Effector memory CD4-positive, alpha-beta T cell (primary cell): ENCODE results near the gene FCN1.

Source experiments
- DNase-seq, 3 donors: peaks; one replicate each; pipeline ENCODE4 v3.0.0-alpha.2; 2020
- H3K27ac ChIP-seq: 2 replicates; pipeline ENCODE4 v1.7.0; 2013; ENCODE audit warnings: mild to moderate bottlenecking, low read length, moderate library complexity; ENCODE audit not compliant: insufficient read depth, poor library complexity, severe bottlenecking
- H3K27me3 ChIP-seq: replicated peaks from 2 replicates; pipeline ENCODE4 v1.7.0; 2013; ENCODE audit warnings: mild to moderate bottlenecking, low read length; ENCODE audit not compliant: insufficient read depth, control insufficient read depth, poor library complexity, severe bottlenecking
- H3K36me3 ChIP-seq: 2 replicates; pipeline ENCODE4 v1.7.0; 2013; ENCODE audit warnings: mild to moderate bottlenecking, low read length, moderate library complexity; ENCODE audit not compliant: control insufficient read depth, insufficient read depth
- H3K4me1 ChIP-seq: 2 replicates; pipeline ENCODE4 v1.7.0; 2013; ENCODE audit warnings: low read length, mild to moderate bottlenecking; ENCODE audit not compliant: control insufficient read depth, insufficient read depth, poor library complexity, severe bottlenecking
- H3K4me3 ChIP-seq: 2 replicates; pipeline ENCODE4 v1.7.0; 2013; ENCODE audit warnings: low read length, low read depth, mild to moderate bottlenecking; ENCODE audit not compliant: insufficient read depth, poor library complexity, severe bottlenecking
- H3K9me3 ChIP-seq: 2 replicates; pipeline ENCODE4 v1.7.0; 2013; ENCODE audit warnings: mild to moderate bottlenecking, low read length, moderate library complexity; ENCODE audit not compliant: control insufficient read depth

FCN1 gene

DNA sequence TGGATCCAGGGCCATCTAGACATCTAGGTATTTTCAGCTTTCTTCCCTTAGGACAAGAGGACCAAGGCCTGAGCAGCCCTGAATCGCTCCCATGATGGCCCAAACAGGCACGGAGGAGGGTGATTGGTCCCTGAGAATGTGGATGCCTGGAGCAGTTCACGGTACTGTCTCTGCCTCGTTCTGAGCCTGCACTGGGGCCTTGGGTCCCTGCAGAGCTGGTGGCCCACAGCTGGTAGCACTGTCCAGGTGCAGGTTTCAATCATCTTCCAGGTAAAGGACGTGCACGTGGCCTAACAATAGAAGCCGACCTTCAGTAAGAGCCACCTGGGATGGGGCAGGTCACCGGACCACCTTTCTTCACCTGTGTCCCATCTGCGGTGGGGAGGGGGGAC, 19.4 kb upstream of the FCN1 start:
- Histone ChIP-seq H3K36me3 (no peaks in the 10 kb centered on the region), H3K4me3 (no peak overlapping the region), H3K9me3 (no peaks in the 10 kb centered on the region), H3K27ac (no peak overlapping the region), H3K4me1 (no peaks in the 10 kb centered on the region), H3K27me3 (no peaks in the 10 kb centered on the region)
- no peak for DNase-seq

DNA sequence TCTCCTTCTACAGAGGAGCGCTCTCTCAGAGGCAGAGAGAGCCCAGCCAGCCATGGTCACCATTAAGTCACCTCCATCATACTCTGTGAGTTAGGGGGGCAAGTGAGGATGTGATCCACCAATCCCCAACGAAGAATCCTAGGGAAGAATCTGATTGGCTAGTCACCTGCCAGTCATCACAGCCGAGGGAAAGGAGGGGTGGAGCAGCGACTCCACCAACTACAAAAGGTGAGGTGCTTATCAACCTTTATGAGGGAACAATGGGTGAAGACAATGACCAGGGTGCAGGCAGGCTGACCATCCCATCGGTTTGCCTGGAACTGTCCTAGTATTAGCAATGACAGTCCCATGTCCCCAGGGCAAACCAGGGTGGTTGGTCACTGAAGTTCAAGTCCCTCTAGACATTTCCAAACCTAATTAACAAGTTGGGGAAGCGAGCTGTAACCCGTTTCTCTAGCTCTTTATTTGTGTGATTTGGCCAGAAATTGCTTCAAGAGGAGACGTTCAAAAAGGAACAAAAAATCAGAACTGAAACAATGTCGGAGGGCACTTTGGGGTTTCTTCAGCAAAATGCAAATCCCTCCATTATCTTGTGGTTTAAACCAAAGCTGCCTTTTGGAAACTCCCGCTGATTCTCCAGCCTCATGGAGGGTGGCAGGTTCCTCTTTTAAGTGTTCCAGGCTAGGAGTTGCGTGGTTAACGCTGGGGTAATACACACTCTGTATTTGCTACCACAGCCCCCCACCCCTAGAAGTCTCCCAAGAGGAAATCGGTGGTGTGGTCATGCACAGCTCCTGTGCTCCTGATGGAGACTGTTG, 18.8 kb upstream of the FCN1 start:
- H3K4me3 ChIP-seq: no peak overlapping the region
- no peaks in the 10 kb centered on the region for H3K27me3 ChIP-seq
- no peak overlapping the region for H3K27ac ChIP-seq
- no peak for DNase-seq
- H3K4me1 ChIP-seq: no peaks in the 10 kb centered on the region
- no peaks in the 10 kb centered on the region for H3K9me3 ChIP-seq
- H3K36me3 ChIP-seq: no peaks in the 10 kb centered on the region

DNA sequence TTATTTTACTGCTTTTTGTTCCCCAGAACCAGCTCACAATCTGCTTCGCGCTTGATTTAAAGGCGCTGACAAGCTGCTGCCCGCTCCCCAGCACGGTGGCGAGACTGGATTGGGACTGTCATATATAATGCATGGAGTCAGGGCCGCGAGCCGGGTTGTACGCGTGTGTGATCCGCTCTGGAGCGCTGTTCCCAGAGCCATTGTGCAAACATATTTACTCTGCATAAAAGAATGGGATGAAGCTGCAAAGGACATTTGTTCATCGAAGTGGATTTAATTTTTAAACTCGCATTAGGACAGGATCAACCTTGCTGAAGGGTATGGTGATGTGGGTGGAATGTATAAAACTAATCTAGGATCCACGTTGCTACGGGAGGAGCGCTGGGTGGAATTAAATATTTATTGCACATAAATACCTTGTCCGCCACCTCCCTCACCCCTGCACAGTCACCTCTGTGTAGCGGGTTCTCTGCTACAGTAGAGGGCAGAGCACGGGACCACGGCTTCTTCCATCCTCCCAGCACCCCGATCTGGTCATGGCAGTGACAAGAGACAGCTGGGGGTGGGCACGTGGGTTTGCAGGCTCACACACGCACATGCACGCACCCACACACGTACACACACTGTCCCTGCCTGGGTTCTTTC, 18.1 kb upstream of the FCN1 start:
- Histone ChIP-seq H3K9me3 (no peaks in the 10 kb centered on the region), H3K4me1 (no peaks in the 10 kb centered on the region), H3K27me3 (no peaks in the 10 kb centered on the region), H3K27ac (no peak overlapping the region), H3K36me3 (no peaks in the 10 kb centered on the region), H3K4me3 (no peak overlapping the region)
- no peak for DNase-seq

DNA sequence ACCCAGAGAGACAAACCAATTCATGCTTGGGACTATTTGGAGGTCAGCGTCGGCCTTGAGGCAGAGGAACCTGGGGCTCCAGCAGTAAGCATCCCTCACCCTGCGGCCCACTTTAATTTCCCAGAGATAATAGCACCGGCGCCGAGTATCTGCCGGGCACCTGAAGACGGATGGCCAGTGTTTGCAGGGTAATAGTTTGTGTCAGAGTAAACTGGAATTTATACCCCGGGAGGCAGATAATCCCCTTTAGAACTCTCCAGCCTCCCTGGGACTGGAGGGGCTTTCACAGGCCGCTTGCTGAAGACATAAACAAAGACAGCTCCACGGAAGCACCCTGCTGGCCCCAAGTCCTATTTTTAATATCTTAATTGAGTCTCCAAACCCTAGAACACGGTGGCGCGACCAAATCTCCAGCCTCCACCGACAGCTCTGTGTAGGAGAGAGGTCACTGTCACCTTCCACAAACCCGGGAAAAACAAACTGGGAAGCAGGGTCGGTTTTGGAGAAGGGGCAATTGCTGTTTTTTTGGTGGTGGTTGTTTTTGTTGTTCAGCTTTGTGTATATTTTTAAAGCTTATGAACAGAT, 17.4 kb upstream of the FCN1 start:
- no peaks in the 10 kb centered on the region for H3K36me3 ChIP-seq
- no peak overlapping the region for H3K27ac ChIP-seq
- H3K27me3 ChIP-seq: no peaks in the 10 kb centered on the region
- no peak overlapping the region for H3K4me3 ChIP-seq
- DNase-seq: no peak
- H3K9me3 ChIP-seq: no peaks in the 10 kb centered on the region
- no peaks in the 10 kb centered on the region for H3K4me1 ChIP-seq

DNA sequence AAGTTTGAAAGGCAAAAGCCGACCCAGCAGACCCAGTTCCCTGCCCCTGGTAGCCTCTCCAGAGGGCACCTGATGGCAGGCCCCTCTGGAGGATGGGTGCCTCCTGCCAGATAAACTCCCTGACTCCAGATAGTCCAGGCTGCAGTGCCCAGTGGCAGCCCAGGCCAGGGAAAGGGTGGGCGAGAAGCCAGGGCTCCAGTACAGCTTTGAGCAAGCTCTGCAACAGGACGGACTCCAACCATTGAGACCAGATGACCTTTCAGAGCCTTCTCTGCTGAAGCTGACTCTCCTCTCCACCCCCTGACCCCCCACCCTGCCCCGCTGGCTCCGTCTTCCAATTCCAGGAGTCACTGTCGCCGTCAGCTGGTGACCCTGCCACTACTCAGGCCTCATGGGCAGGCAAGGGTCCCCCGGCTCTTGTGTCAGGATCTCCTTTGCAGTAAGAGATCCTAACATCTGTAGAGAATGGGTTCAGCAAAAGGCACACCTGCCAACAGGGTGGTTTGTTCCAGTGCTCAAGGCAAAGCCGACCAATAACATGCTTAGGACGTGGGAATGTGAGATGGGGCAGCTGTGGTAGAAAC, 15.5 kb upstream of the FCN1 start:
- no peak overlapping the region for H3K27ac ChIP-seq
- H3K27me3 ChIP-seq: no peaks in the 10 kb centered on the region
- no peak for DNase-seq
- no peaks in the 10 kb centered on the region for H3K36me3 ChIP-seq
- H3K4me1 ChIP-seq: no peaks in the 10 kb centered on the region
- no peaks in the 10 kb centered on the region for H3K9me3 ChIP-seq
- no peak overlapping the region for H3K4me3 ChIP-seq

DNA sequence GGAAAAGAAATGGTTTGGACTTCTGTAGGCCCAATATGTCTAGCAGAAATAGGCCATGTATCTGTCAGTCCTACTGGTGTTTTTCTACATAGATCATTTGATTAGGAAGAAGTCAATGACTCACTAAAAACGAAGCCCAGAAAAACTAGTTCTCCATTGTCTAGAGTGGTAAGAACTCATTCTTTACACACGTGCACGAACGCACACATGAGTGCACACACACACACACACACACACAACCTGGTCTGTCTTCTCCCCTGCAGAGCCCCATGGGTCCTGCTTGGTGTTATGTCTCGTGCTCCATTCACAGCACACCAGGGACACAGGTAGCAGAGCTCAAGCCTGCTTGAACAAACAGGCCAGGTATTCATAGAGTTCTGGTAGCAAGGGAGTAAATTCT, 14.9 kb upstream of the FCN1 start:
- Histone ChIP-seq H3K27ac (no peak overlapping the region), H3K4me1 (no peaks in the 10 kb centered on the region), H3K9me3 (no peaks in the 10 kb centered on the region), H3K27me3 (no peaks in the 10 kb centered on the region), H3K36me3 (no peaks in the 10 kb centered on the region), H3K4me3 (no peak overlapping the region)
- no peak for DNase-seq

DNA sequence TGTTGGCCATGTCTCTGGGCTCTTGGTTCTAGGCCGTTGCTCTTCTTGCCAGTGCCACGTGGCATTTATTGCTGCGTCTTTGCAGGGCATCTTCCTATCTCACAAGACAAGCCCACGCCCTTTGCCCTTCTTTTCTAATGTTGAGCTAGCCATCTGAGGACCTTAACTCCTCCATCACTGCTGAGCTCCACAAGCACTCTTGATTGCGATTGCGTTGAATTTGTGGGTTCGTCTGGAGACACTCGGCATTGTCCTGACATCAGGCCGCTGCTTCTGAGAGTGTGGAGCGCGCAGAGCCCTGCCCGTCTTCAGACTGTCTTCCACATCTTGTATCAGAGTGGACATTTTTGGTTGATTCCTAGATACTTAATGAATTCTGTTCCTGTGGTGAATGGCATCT, 14.5 kb upstream of the FCN1 start:
- Histone ChIP-seq H3K4me3 (no peak overlapping the region), H3K36me3 (no peaks in the 10 kb centered on the region), H3K27ac (no peak overlapping the region), H3K27me3 (no peaks in the 10 kb centered on the region), H3K4me1 (no peaks in the 10 kb centered on the region), H3K9me3 (no peaks in the 10 kb centered on the region)
- no peak for DNase-seq

DNA sequence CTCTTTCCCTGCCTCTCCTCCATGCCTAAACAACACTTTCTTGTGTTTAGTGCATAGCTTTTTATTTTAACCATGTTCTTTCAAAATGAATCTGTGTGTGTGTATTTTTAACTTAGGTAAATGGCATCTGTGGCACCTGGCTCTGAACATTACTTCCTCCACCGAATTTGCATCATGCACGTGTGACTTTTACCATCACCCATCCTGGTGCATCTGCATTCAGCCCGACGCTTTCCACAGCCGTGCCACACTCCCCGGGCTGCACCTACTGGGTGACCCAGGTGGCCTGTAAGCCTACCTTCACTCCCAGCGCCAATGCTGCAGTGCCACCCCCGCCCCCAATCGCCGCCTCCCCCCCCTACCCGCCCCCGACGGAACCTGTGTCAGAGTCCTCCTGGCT, 12.7 kb upstream of the FCN1 start:
- H3K27me3 ChIP-seq: no peaks in the 10 kb centered on the region
- no peaks in the 10 kb centered on the region for H3K9me3 ChIP-seq
- no peaks in the 10 kb centered on the region for H3K36me3 ChIP-seq
- H3K4me3 ChIP-seq: no peak overlapping the region
- H3K4me1 ChIP-seq: no peaks in the 10 kb centered on the region
- no peak overlapping the region for H3K27ac ChIP-seq
- DNase-seq: no peak

DNA sequence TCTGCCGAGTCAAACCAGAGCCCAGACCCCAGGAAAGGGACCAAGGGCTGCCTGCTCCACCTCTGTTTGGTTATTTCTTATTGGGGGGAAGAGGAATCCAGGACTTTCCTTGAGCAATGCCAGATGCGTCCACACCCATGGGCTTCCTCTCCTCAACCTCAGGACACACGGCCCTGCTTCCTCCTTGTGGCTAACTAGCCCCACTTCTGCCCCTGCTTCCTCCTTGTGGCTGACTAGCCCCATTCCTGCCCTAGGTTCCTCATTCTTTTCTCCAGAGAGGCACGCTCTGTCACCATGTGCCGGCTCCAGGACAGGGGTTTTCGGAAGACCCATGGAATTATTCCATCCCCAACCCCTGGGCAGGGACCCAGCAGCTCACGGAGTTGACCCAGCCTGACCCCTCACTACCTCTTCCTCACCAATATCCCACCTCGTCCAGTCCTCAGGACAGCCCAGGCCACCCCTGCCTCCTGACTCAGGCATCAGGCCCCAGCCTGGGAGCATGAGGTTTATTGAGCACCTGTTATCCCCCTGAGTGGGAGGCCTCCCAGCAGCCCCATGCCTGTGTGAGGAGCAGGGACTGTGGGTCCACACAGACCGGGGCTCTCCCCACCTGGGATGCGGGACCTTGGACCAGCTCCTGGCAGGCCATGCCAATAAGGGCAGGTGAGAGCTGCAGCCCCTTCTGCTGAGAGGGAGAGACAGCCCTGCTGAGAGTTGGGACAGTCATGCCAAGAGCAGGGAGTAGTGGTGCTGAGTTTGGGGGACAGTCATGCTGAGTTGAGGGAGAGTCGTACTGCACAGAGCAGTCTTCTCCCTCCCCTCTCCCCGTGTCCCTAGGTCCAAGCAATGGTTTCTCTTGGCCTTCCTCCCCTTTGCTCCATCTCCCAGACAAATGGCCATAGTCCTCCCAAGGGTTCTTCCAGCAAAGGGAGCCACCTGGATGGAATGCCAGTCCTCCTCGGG, 11.8 kb upstream of the FCN1 start:
- H3K9me3 ChIP-seq: no peaks in the 10 kb centered on the region
- H3K27ac ChIP-seq: no peak overlapping the region
- DNase-seq: no peak
- H3K4me1 ChIP-seq: no peaks in the 10 kb centered on the region
- H3K4me3 ChIP-seq: no peak overlapping the region
- no peaks in the 10 kb centered on the region for H3K36me3 ChIP-seq
- no peaks in the 10 kb centered on the region for H3K27me3 ChIP-seq
